ENCODE measurements around the gene UMOD.

The UMOD gene

DNA sequence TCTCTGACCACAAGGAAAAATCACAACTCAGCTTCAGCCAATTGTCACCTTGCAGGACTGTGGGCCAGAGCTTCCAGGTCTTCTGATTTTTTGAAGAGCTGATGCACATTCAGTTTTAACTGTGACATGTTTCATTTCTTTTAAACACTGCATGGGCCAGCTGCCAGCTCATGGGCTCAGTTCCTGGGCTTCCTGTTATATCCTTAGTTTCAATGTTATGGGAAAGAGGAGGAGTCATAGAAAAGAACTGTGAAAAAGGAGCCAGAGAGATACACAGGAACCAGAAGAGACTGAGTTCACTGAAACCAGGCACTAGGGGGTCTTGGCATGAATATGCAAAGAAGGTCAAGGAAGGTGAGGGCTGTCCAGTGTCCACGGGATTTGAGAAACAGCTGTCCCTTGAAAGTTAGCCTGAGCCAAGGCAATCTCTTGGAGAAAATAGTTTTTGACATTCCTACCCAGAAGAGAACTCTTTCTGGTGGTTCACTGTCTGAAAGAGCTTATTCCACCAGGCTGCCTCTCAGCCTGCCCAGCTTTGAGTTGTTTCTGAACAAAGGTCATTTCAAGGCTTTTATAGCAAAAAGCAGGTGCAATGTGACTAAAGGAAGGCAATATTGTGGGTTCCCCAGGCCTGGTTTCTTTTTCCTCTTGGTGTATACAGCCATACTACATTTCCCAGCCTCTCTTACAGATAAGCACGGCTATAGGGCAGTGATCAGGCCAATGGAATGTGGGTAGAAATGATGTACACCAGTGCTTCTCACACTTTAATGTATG, 41.5 kb upstream of the UMOD start:
- peaks cover 2% of the 10 kb centered on the region for H3K9me3 ChIP-seq (ENCODE audit: insufficient read depth, low read depth, low read length)
- no peaks in the 10 kb centered on the region for H3K27me3 ChIP-seq (ENCODE audit: insufficient read depth, low read length)
- no peaks in the 10 kb centered on the region for H3K79me1 ChIP-seq (ENCODE audit: low read length)
- no peak overlapping the region for H4K8ac ChIP-seq (ENCODE audit: low read depth, low read length)
- H2BK12ac ChIP-seq (ENCODE audit: low read length): no peak overlapping the region
- no peaks in the 10 kb centered on the region for H3K79me2 ChIP-seq (ENCODE audit: control insufficient read depth, insufficient read depth, low read length, poor library complexity)
- H3K4me3 ChIP-seq (ENCODE audit: low read depth, low read length): no peak overlapping the region
- H4K12ac ChIP-seq (ENCODE audit: low read depth, low read length): no peak overlapping the region
- H3K4me1 ChIP-seq (ENCODE audit: control insufficient read depth in 1 of 2, insufficient read depth in 2 of 2, low read length in 2 of 2): no peaks in the 10 kb centered on the region
- no peak overlapping the region for H3K18ac ChIP-seq (ENCODE audit: low read length)
- no peak overlapping the region for H2AFZ ChIP-seq (ENCODE audit: insufficient read depth, low read length, poor library complexity)
- DNase-seq: no peak
- no peak overlapping the region for H3K23ac ChIP-seq (ENCODE audit: low read length)
- no peak overlapping the region for H2BK5ac ChIP-seq (ENCODE audit: low read depth, low read length, poor library complexity)
- H4K91ac ChIP-seq (ENCODE audit: low read depth, low read length): no peak overlapping the region
- H3K4me2 ChIP-seq (ENCODE audit: low read length): no peak overlapping the region
- H3K36me3 ChIP-seq (ENCODE audit: control insufficient read depth in 1 of 2, insufficient read depth in 2 of 2, low read length in 2 of 2): no peaks in the 10 kb centered on the region
- no CpG with 5 or more reads among the region's 2 CpGs for WGBS (ENCODE audit: extremely low coverage, insufficient coverage, insufficient read length)
- no peak overlapping the region for H3K27ac ChIP-seq (ENCODE audit: low read depth, low read length)
- no peak overlapping the region for H2BK120ac ChIP-seq (ENCODE audit: insufficient read depth, low read length, poor library complexity)
- H3K14ac ChIP-seq (ENCODE audit: low read length): no peak overlapping the region
- H3K9ac ChIP-seq (ENCODE audit: low read length): no peak overlapping the region
- no peak overlapping the region for H2AK5ac ChIP-seq (ENCODE audit: low read length)
- no peak overlapping the region for H3K4ac ChIP-seq (ENCODE audit: low read depth, low read length)

DNA sequence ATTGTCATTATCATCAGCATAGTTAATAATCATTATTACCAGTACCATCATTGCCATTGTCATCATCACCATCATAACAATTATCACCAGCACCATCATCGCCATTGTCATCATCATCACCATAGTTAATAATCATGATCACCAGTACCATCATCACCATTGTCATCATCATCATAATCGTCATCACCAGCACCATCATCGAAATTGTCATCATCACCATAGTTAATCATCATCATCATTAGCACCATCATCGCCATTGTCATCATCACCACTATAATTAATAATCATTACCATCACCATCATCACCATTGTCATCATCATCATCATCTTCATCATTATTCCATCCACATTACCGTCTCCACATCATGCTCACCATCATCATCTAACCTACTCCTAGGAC, 38.5 kb upstream of the UMOD start:
- no peaks in the 10 kb centered on the region for H3K79me1 ChIP-seq (ENCODE audit: low read length)
- no peaks in the 10 kb centered on the region for H3K27me3 ChIP-seq (ENCODE audit: insufficient read depth, low read length)
- H3K4me3 ChIP-seq (ENCODE audit: low read depth, low read length): no peak overlapping the region
- H3K79me2 ChIP-seq (ENCODE audit: control insufficient read depth, insufficient read depth, low read length, poor library complexity): no peaks in the 10 kb centered on the region
- 100% methylated on average over 1 of the region's 5 CpGs for WGBS (ENCODE audit: extremely low coverage, insufficient coverage, insufficient read length)
- H3K23ac ChIP-seq (ENCODE audit: low read length): no peak overlapping the region
- no peak overlapping the region for H3K9ac ChIP-seq (ENCODE audit: low read length)
- H3K4me1 ChIP-seq (ENCODE audit: control insufficient read depth in 1 of 2, insufficient read depth in 2 of 2, low read length in 2 of 2): no peaks in the 10 kb centered on the region
- no peak overlapping the region for H2AK5ac ChIP-seq (ENCODE audit: low read length)
- no peak overlapping the region for H4K8ac ChIP-seq (ENCODE audit: low read depth, low read length)
- no peak overlapping the region for H4K91ac ChIP-seq (ENCODE audit: low read depth, low read length)
- H4K12ac ChIP-seq (ENCODE audit: low read depth, low read length): no peak overlapping the region
- H3K36me3 ChIP-seq (ENCODE audit: control insufficient read depth in 1 of 2, insufficient read depth in 2 of 2, low read length in 2 of 2): no peaks in the 10 kb centered on the region
- no peak overlapping the region for H3K27ac ChIP-seq (ENCODE audit: low read depth, low read length)
- H3K4me2 ChIP-seq (ENCODE audit: low read length): no peak overlapping the region
- no peak overlapping the region for H3K18ac ChIP-seq (ENCODE audit: low read length)
- H3K4ac ChIP-seq (ENCODE audit: low read depth, low read length): no peak overlapping the region
- no peak overlapping the region for H2BK5ac ChIP-seq (ENCODE audit: low read depth, low read length, poor library complexity)
- H2BK120ac ChIP-seq (ENCODE audit: insufficient read depth, low read length, poor library complexity): no peak overlapping the region
- H3K14ac ChIP-seq (ENCODE audit: low read length): no peak overlapping the region
- H3K9me3 ChIP-seq (ENCODE audit: insufficient read depth, low read depth, low read length): peaks cover 2% of the 10 kb centered on the region
- DNase-seq: no peak
- H2BK12ac ChIP-seq (ENCODE audit: low read length): no peak overlapping the region
- H2AFZ ChIP-seq (ENCODE audit: insufficient read depth, low read length, poor library complexity): no peak overlapping the region

DNA sequence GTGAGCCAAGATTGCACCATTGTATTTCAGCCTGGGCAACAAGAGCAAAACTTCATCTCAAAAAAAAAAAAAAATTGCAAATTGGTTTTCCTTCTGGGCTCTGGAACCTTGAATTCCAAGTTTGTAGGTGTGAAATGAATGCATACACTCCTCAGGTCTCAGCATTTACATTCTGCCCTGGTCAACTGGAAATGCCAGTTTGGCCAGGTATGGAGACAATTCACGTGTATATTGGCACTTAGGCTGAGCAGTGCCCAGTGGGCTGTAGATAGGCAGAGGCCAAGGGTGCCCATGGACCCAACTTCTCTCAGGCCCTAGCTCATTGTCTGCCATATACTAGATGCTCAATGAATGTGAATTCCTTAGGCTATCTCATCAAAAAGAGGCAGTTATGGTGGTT, 36.3 kb upstream of the UMOD start:
- H3K27me3 ChIP-seq (ENCODE audit: insufficient read depth, low read length): no peaks in the 10 kb centered on the region
- H3K4me2 ChIP-seq (ENCODE audit: low read length): no peak overlapping the region
- no peak overlapping the region for H4K8ac ChIP-seq (ENCODE audit: low read depth, low read length)
- H3K14ac ChIP-seq (ENCODE audit: low read length): no peak overlapping the region
- no peak overlapping the region for H3K27ac ChIP-seq (ENCODE audit: low read depth, low read length)
- H3K9me3 ChIP-seq (ENCODE audit: insufficient read depth, low read depth, low read length): peaks cover 2% of the 10 kb centered on the region
- no peaks in the 10 kb centered on the region for H3K36me3 ChIP-seq (ENCODE audit: control insufficient read depth in 1 of 2, insufficient read depth in 2 of 2, low read length in 2 of 2)
- H3K18ac ChIP-seq (ENCODE audit: low read length): no peak overlapping the region
- no peak overlapping the region for H4K91ac ChIP-seq (ENCODE audit: low read depth, low read length)
- no peak overlapping the region for H3K23ac ChIP-seq (ENCODE audit: low read length)
- no peak overlapping the region for H2BK12ac ChIP-seq (ENCODE audit: low read length)
- no peak overlapping the region for H4K12ac ChIP-seq (ENCODE audit: low read depth, low read length)
- H3K4ac ChIP-seq (ENCODE audit: low read depth, low read length): no peak overlapping the region
- no peak overlapping the region for H2BK5ac ChIP-seq (ENCODE audit: low read depth, low read length, poor library complexity)
- H3K4me3 ChIP-seq (ENCODE audit: low read depth, low read length): no peak overlapping the region
- H3K4me1 ChIP-seq (ENCODE audit: control insufficient read depth in 1 of 2, insufficient read depth in 2 of 2, low read length in 2 of 2): no peaks in the 10 kb centered on the region
- no peak overlapping the region for H2AFZ ChIP-seq (ENCODE audit: insufficient read depth, low read length, poor library complexity)
- WGBS (ENCODE audit: extremely low coverage, insufficient coverage, insufficient read length): no CpG with 5 or more reads among the region's 1 CpG
- H2BK120ac ChIP-seq (ENCODE audit: insufficient read depth, low read length, poor library complexity): no peak overlapping the region
- no peak for DNase-seq
- no peak overlapping the region for H3K9ac ChIP-seq (ENCODE audit: low read length)
- no peaks in the 10 kb centered on the region for H3K79me2 ChIP-seq (ENCODE audit: control insufficient read depth, insufficient read depth, low read length, poor library complexity)
- no peaks in the 10 kb centered on the region for H3K79me1 ChIP-seq (ENCODE audit: low read length)
- no peak overlapping the region for H2AK5ac ChIP-seq (ENCODE audit: low read length)

DNA sequence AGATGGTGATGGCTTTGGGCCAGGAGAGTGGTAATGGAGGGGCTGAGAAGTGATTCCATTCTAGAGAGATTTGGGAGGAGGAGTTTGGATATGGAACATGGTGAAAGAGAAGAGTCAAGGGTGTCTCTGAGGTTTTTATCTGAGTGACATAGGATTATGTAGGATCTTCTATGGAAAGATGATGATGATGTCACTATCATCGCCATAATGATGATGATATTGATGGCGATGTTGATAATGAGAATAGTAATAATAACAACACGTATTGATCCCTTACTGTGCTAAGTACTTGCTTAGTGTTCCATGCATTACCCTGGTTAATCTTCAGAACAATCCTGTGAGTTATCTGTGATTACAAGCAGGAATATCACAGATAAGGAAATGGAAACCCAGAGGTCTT, 35.5 kb upstream of the UMOD start:
- no peak overlapping the region for H3K14ac ChIP-seq (ENCODE audit: low read length)
- H3K79me2 ChIP-seq (ENCODE audit: control insufficient read depth, insufficient read depth, low read length, poor library complexity): no peaks in the 10 kb centered on the region
- no peak for DNase-seq
- no peak overlapping the region for H3K23ac ChIP-seq (ENCODE audit: low read length)
- H4K8ac ChIP-seq (ENCODE audit: low read depth, low read length): no peak overlapping the region
- no peak overlapping the region for H2AFZ ChIP-seq (ENCODE audit: insufficient read depth, low read length, poor library complexity)
- H2AK5ac ChIP-seq (ENCODE audit: low read length): no peak overlapping the region
- no peak overlapping the region for H3K18ac ChIP-seq (ENCODE audit: low read length)
- peaks cover 2% of the 10 kb centered on the region for H3K9me3 ChIP-seq (ENCODE audit: insufficient read depth, low read depth, low read length)
- H2BK5ac ChIP-seq (ENCODE audit: low read depth, low read length, poor library complexity): no peak overlapping the region
- no CpG with 5 or more reads among the region's 3 CpGs for WGBS (ENCODE audit: extremely low coverage, insufficient coverage, insufficient read length)
- no peak overlapping the region for H4K12ac ChIP-seq (ENCODE audit: low read depth, low read length)
- no peaks in the 10 kb centered on the region for H3K36me3 ChIP-seq (ENCODE audit: control insufficient read depth in 1 of 2, insufficient read depth in 2 of 2, low read length in 2 of 2)
- H3K4me3 ChIP-seq (ENCODE audit: low read depth, low read length): no peak overlapping the region
- no peak overlapping the region for H3K9ac ChIP-seq (ENCODE audit: low read length)
- no peak overlapping the region for H2BK12ac ChIP-seq (ENCODE audit: low read length)
- no peak overlapping the region for H4K91ac ChIP-seq (ENCODE audit: low read depth, low read length)
- no peaks in the 10 kb centered on the region for H3K4me1 ChIP-seq (ENCODE audit: control insufficient read depth in 1 of 2, insufficient read depth in 2 of 2, low read length in 2 of 2)
- H3K27ac ChIP-seq (ENCODE audit: low read depth, low read length): no peak overlapping the region
- no peak overlapping the region for H3K4ac ChIP-seq (ENCODE audit: low read depth, low read length)
- no peaks in the 10 kb centered on the region for H3K27me3 ChIP-seq (ENCODE audit: insufficient read depth, low read length)
- no peak overlapping the region for H3K4me2 ChIP-seq (ENCODE audit: low read length)
- H3K79me1 ChIP-seq (ENCODE audit: low read length): no peaks in the 10 kb centered on the region
- H2BK120ac ChIP-seq (ENCODE audit: insufficient read depth, low read length, poor library complexity): no peak overlapping the region

Data from trophoblast cell (in vitro differentiated cells and primary cell).